ENCODE measurements around the gene CACNA1A.

Gene CACNA1A

GRCh38 chr19:13303381-13304129, 202.7 kb downstream of the CACNA1A start:
- ChIA-PET POLR2A (no interaction called here), CTCF (interaction anchor here (1.4 kb wide), 1 partner anchor 26 kb away, joined by 4 read pairs; no protein-coding TSS in a partner anchor)
- no peak for DNase-seq (ENCODE audit: extremely low spot score)
- no peak for TF ChIP-seq CTCF (IDR thresholded peaks at IDR 0.05; ENCODE audit: control extremely low read depth, extremely low read depth, low read depth, missing control alignments)

- ChIA-PET POLR2A (no interaction called here), CTCF (interaction anchor here (1.4 kb wide), 1 partner anchor 25 kb away, joined by 4 read pairs; no protein-coding TSS in a partner anchor)
- TF ChIP-seq CTCF (IDR thresholded peaks at IDR 0.05; ENCODE audit: control extremely low read depth, extremely low read depth, low read depth, missing control alignments), result no peak
- DNase-seq (ENCODE audit: extremely low spot score), result no peak
These were observed 203.6 kb downstream of the CACNA1A start for GRCh38 chr19:13302526-13303270.

- no peak for TF ChIP-seq CTCF (IDR thresholded peaks at IDR 0.05; ENCODE audit: control extremely low read depth, extremely low read depth, low read depth, missing control alignments)
- CTCF ChIA-PET, result interaction anchor here (1.4 kb wide), 1 partner anchor 24 kb away, joined by 4 read pairs; no protein-coding TSS in a partner anchor
- DNase-seq (ENCODE audit: extremely low spot score), result no peak
- POLR2A ChIA-PET, result no interaction called here
These were observed 204.5 kb downstream of the CACNA1A start for GRCh38 chr19:13301627-13302334.

- ChIA-PET CTCF (no interaction called here), POLR2A (no interaction called here)
- TF ChIP-seq CTCF (IDR thresholded peaks at IDR 0.05; ENCODE audit: control extremely low read depth, extremely low read depth, low read depth, missing control alignments), result no peak
- DNase-seq (ENCODE audit: extremely low spot score), result no peak
These were observed 205.8 kb downstream of the CACNA1A start for GRCh38 chr19:13300421-13301030.

GRCh38 chr19:13299838-13300237, 206.4 kb downstream of the CACNA1A start:
- ChIA-PET CTCF (no interaction called here), POLR2A (no interaction called here)
- no peak for DNase-seq (ENCODE audit: extremely low spot score)
- no peak for TF ChIP-seq CTCF (IDR thresholded peaks at IDR 0.05; ENCODE audit: control extremely low read depth, extremely low read depth, low read depth, missing control alignments)

Measured in GM10248 (cell line).